Neutrophil (primary cell): ENCODE measurements around the gene ATG9B.

ENCODE experiments used
- H3K27ac ChIP-seq: fragments of 200-600 bp; sonication (generic); 2 replicates; pipeline ENCODE4 v1.5.1; 2016; ENCODE audit warnings: mild to moderate bottlenecking, moderate library complexity
- H3K27me3 ChIP-seq: fragments of 200-600 bp; sonication (generic); 2 replicates; pipeline ENCODE4 v1.6.0; 2016; ENCODE audit warnings: mild to moderate bottlenecking
- H3K36me3 ChIP-seq: fragments of 200-600 bp; sonication (generic); 2 replicates; pipeline ENCODE4 v1.5.1; 2017
- H3K4me1 ChIP-seq, 2 experiments: fragments of 200-600 bp in 1 of 2; sonication (generic) in 1 of 2; 1 replicate in 1 of 2; 2 replicates in 1 of 2; pipeline versions ENCODE4 v1.5.1 to v1.6.1; 2013 to 2016; ENCODE audit warnings: low read depth in 1 of 2, low read length in 1 of 2, mild to moderate bottlenecking in 1 of 2, moderate library complexity in 1 of 2; ENCODE audit not compliant: control insufficient read depth in 1 of 2, insufficient read depth in 1 of 2
- H3K4me3 ChIP-seq, 2 experiments: fragments of 200-600 bp in 1 of 2; sonication (generic) in 1 of 2; 1 replicate in 1 of 2; 2 replicates in 1 of 2; pipeline ENCODE4 v1.5.1; 2013 to 2016; ENCODE audit warnings: low read depth in 1 of 2, low read length in 1 of 2, mild to moderate bottlenecking in 1 of 2, moderate library complexity in 1 of 2
- H3K9me3 ChIP-seq: fragments of 200-600 bp; sonication (generic); 2 replicates; pipeline ENCODE4 v1.5.1; 2016
- TF ChIP-seq, protein P1 (sequence below): fragments of 200-600 bp; sonication (generic); IDR thresholded peaks from 2 replicates; pipeline ENCODE4 v1.5.1; 2016; ENCODE audit warnings: antibody characterized with exemption

Gene ATG9B

GRCh38 chr7:151038951-151039849 is 14.9 kb upstream of the ATG9B start:
- TF ChIP-seq, protein P1, sequence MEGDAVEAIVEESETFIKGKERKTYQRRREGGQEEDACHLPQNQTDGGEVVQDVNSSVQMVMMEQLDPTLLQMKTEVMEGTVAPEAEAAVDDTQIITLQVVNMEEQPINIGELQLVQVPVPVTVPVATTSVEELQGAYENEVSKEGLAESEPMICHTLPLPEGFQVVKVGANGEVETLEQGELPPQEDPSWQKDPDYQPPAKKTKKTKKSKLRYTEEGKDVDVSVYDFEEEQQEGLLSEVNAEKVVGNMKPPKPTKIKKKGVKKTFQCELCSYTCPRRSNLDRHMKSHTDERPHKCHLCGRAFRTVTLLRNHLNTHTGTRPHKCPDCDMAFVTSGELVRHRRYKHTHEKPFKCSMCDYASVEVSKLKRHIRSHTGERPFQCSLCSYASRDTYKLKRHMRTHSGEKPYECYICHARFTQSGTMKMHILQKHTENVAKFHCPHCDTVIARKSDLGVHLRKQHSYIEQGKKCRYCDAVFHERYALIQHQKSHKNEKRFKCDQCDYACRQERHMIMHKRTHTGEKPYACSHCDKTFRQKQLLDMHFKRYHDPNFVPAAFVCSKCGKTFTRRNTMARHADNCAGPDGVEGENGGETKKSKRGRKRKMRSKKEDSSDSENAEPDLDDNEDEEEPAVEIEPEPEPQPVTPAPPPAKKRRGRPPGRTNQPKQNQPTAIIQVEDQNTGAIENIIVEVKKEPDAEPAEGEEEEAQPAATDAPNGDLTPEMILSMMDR, result no peak
- H3K4me1 ChIP-seq, result no peaks in the 10 kb centered on the region
- H3K4me3 ChIP-seq, result no peak overlapping the region

GRCh38 chr7:151035902-151036301 is 11.6 kb upstream of the ATG9B start:
- Histone ChIP-seq H3K9me3 (no peaks in the 10 kb centered on the region), H3K36me3 (peaks cover 40% of the 10 kb centered on the region)
- TF ChIP-seq, protein P1, result no peak

More at GRCh38 chr7:151038951-151039849, 14.9 kb upstream of the ATG9B start:
- Histone ChIP-seq H3K27me3 (no peaks in the 10 kb centered on the region), H3K27ac (no peak overlapping the region), H3K9me3 (no peaks in the 10 kb centered on the region), H3K36me3 (peaks cover 39% of the 10 kb centered on the region)

GRCh38 chr7:151035026-151035717 is 10.9 kb upstream of the ATG9B start:
- Histone ChIP-seq H3K27ac (no peak overlapping the region), H3K9me3 (no peaks in the 10 kb centered on the region), H3K4me3 (no peak overlapping the region), H3K4me1 (peaks cover 0 to 3% of the 10 kb centered on the region in 2 experiments), H3K27me3 (no peaks in the 10 kb centered on the region), H3K36me3 (peaks cover 40% of the 10 kb centered on the region)
- TF ChIP-seq, protein P1, result no peak

More at GRCh38 chr7:151035902-151036301, 11.6 kb upstream of the ATG9B start:
- no peaks in the 10 kb centered on the region for H3K27me3 ChIP-seq
- peaks cover 0 to 3% of the 10 kb centered on the region in 2 experiments for H3K4me1 ChIP-seq
- H3K4me3 ChIP-seq, result no peak overlapping the region
- H3K27ac ChIP-seq, result no peak overlapping the region

DNA sequence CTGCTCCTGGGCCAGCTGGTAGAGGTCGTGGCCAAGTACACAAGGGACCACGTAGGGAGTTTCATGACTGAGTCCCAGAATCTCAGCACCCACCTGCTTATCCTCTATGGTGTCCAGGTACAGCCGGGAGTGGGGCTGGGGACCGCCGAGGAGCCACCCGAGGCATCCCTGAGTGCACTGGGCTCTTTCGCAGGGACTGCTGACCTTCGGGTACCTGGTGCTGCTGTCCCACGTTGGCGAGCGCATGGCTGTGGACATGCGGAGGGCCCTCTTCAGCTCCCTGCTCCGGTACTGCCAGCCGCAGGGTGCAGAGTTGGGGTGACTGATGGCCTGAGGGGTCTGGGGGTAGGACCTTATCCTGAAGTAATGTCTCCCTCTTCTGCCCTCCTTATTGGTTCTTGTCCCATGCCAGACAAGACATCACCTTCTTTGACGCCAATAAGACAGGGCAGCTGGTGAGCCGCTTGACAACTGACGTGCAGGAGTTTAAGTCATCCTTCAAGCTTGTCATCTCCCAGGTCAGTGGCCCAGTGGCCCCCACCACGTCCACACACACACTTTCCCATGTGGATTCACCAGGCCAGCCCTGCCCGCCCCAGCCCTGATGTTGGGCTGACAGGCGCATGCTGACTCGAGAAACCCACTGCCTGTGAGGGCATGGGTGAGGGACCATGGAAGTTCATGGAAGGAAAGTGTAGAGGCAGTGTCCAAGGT is 10.2 kb upstream of the ATG9B start:
- H3K4me1 ChIP-seq, result peaks cover 0 to 3% of the 10 kb centered on the region in 2 experiments
- H3K9me3 ChIP-seq, result no peaks in the 10 kb centered on the region
- H3K27ac ChIP-seq, result no peak overlapping the region
- no peak overlapping the region for H3K4me3 ChIP-seq
- no peaks in the 10 kb centered on the region for H3K27me3 ChIP-seq
- TF ChIP-seq, protein P1, result no peak
- peaks cover 40% of the 10 kb centered on the region for H3K36me3 ChIP-seq

DNA sequence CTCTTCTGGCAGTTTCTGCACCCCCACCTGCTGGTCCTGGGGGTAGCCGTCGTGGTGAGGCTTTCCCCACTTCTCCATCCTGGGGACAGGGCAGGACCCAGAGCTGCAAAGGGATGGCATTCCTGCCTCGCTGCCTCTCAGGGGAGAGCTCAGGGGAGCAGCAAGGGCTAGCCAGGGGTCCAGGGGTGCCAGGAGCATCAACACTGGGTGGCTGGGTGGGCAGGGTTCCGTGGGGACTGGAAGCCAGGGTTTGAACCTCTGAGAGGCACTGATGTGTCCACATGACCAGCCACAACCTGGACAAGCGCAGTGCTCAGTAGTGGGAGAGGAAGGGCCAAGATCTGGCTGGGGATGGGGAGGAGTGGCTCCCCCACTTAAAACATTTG is 9.6 kb upstream of the ATG9B start:
- Histone ChIP-seq H3K27me3 (no peaks in the 10 kb centered on the region), H3K4me1 (peaks cover 3 to 7% of the 10 kb centered on the region in 2 experiments), H3K4me3 (no peak overlapping the region), H3K36me3 (peaks cover 40% of the 10 kb centered on the region), H3K27ac (no peak overlapping the region), H3K9me3 (no peaks in the 10 kb centered on the region)
- TF ChIP-seq, protein P1, result no peak
